Ovary (tissue), 3 donors: ENCODE measurements around the gene MECR.
"Not testable (repeated sequence)": the region's sequence is repeated elsewhere in the genome, so short reads cannot be mapped to it uniquely, and the experiment has no call there.

Experiments
- CTCF ChIP-seq, 3 donors: fragments of 450-650 bp in 2 of 3; fragments of 200-600 bp in 1 of 3; IDR thresholded peaks; one replicate each; pipeline versions ENCODE4 v1.5.1 to v1.8.0; 2016 to 2022; ENCODE audit warnings: antibody characterized with exemption in 3 of 3, mild to moderate bottlenecking in 1 of 3
- POLR2A ChIP-seq: fragments of 450-650 bp; IDR thresholded peaks from one replicate; pipeline ENCODE4 v1.6.1; 2017; ENCODE audit warnings: antibody characterized with exemption, mild to moderate bottlenecking, moderate library complexity
- donor health status: DM: no; HTN: no; CAD: no.

- not testable (repeated sequence) for TF ChIP-seq CTCF (IDR thresholded peaks at IDR 0.05); POLR2A
Measured at GRCh38 chr1:29150346-29150745, 80.4 kb downstream of the MECR start.
